Measurements from ENCODE around the gene NFIA. TPM values are rescaled to one million over a fixed set of nuclear protein-coding genes. Genes with fewer than 3 reads are reported as not detected.

The NFIA gene
- total and polyA plus RNA-seq, 2 of the 13 experiments (the other 11 are each of a cell fraction or from before 2014, with no cell fraction given), result 14.7 to 28.5 TPM

GRCh38 chr1:61337981-61338848, 255.9 kb downstream of the NFIA start (continued):
- no peak for TF ChIP-seq IRF9 (CRISPR knock-in tag; IDR thresholded peaks at IDR 0.05; ENCODE audit: borderline replicate concordance)
- TF ChIP-seq NCOA2 (CRISPR knock-in tag; IDR thresholded peaks at IDR 0.05), result peak; percentile 70
- no peak for TF ChIP-seq ZNF234 (CRISPR knock-in tag; conservative IDR thresholded peaks at IDR 0.05)
- no peak for TF ChIP-seq AKAP8 (CRISPR knock-in tag; IDR thresholded peaks at IDR 0.05)
- TF ChIP-seq LCORL (IDR thresholded peaks at IDR 0.05), result no peak
- peak; percentile 62 for TF ChIP-seq LCORL (CRISPR knock-in tag; IDR thresholded peaks at IDR 0.05)
- TF ChIP-seq TEF (CRISPR knock-in tag; IDR thresholded peaks at IDR 0.05), result 0 out of 2 replicates have a peak, but pooled peaks have one; percentile 7
- TF ChIP-seq ZFY (CRISPR knock-in tag; IDR thresholded peaks at IDR 0.05), result peak; percentile 46; the same call in 1 of the 2 replicates
- no peak for TF ChIP-seq CREB1 (IDR thresholded peaks at IDR 0.05)
- TF ChIP-seq CREB1 (CRISPR knock-in tag; IDR thresholded peaks at IDR 0.05), result peak; percentile 60
- no peak for TF ChIP-seq ZNF660 (CRISPR knock-in tag; IDR thresholded peaks at IDR 0.05; ENCODE audit: borderline replicate concordance, low read depth)
- TF ChIP-seq SIX4 (CRISPR knock-in tag; IDR thresholded peaks at IDR 0.05), result peak; percentile 33; the same call in 1 of the 2 replicates
- no peak for TF ChIP-seq ZNF790 (CRISPR knock-in tag; IDR thresholded peaks at IDR 0.05; ENCODE audit: borderline replicate concordance)
- TF ChIP-seq FOXC1 (CRISPR knock-in tag; IDR thresholded peaks at IDR 0.05; ENCODE audit: borderline replicate concordance), result no peak
- TF ChIP-seq NFYC (CRISPR knock-in tag; IDR thresholded peaks at IDR 0.05), result no peak
- 0 out of 2 replicates have a peak, but pooled peaks have one; percentile 25 for TF ChIP-seq KDM3A (CRISPR knock-in tag; IDR thresholded peaks at IDR 0.05; ENCODE audit: low read depth)
- peak; percentile 39; the same call in 1 of the 2 replicates for TF ChIP-seq ZFX (CRISPR knock-in tag; IDR thresholded peaks at IDR 0.05; ENCODE audit: low read depth)
- TF ChIP-seq AKNA (CRISPR knock-in tag; IDR thresholded peaks at IDR 0.05; ENCODE audit: borderline replicate concordance), result no peak
- TF ChIP-seq NFE2L1 (CRISPR knock-in tag; IDR thresholded peaks at IDR 0.05; ENCODE audit: borderline replicate concordance), result no peak
- TF ChIP-seq CAMTA2 (CRISPR knock-in tag; IDR thresholded peaks at IDR 0.05; ENCODE audit: borderline replicate concordance), result no peak
- no peak; the same call in 1 of the 2 replicates for TF ChIP-seq SALL2 (CRISPR knock-in tag; IDR thresholded peaks at IDR 0.05)
- no peak for TF ChIP-seq HHEX (CRISPR knock-in tag; IDR thresholded peaks at IDR 0.05)
- TF ChIP-seq RBM22 (optimal IDR thresholded peaks at IDR 0.05; ENCODE audit: low read length), result no peak
- TF ChIP-seq NR0B2 (CRISPR knock-in tag; IDR thresholded peaks at IDR 0.05), result no peak
